Breast epithelium (tissue), 4 donors: ENCODE measurements around the gene PAK5. TPM values are rescaled to one million over a fixed set of nuclear protein-coding genes. Genes with fewer than 3 reads are reported as not detected.

ENCODE experiments used
- DNase-seq, 2 donors: peaks; one replicate each; pipeline ENCODE4 v3.0.0-alpha.2; 2019; ENCODE audit warnings: low spot score in 2 of 2
- H3K27ac ChIP-seq, 2 donors: fragments of 200-600 bp; sonication (generic) in 1 of 2; one replicate each; pipeline ENCODE4 v1.5.1; 2016 to 2019; ENCODE audit warnings: mild to moderate bottlenecking in 1 of 2
- H3K27me3 ChIP-seq, 2 donors: fragments of 200-600 bp; sonication (generic) in 1 of 2; one replicate each; pipeline versions ENCODE4 v1.5.1 to v1.6.0; 2017 to 2019; ENCODE audit warnings: control low read depth in 1 of 2, mild to moderate bottlenecking in 1 of 2
- H3K36me3 ChIP-seq: fragments of 200-600 bp; one replicate; pipeline ENCODE4 v1.5.1; 2019
- H3K4me1 ChIP-seq, 2 donors: fragments of 200-600 bp; sonication (generic); one replicate each; pipeline ENCODE4 v1.5.1; 2016 to 2019; ENCODE audit warnings: control low read depth in 1 of 2
- H3K4me3 ChIP-seq, 3 donors: fragments of 200-600 bp; sonication (generic); 1 replicate in 2 of 3; 2 replicates in 1 of 3; pipeline ENCODE4 v1.5.1; 2016 to 2019; ENCODE audit warnings: mild to moderate bottlenecking in 3 of 3, moderate library complexity in 2 of 3
- H3K9me3 ChIP-seq, 2 donors: fragments of 200-600 bp; sonication (generic) in 1 of 2; one replicate each; pipeline ENCODE4 v1.5.1; 2016 to 2019; ENCODE audit warnings: control low read depth in 1 of 2
- CTCF ChIP-seq, 3 donors: fragments of 450-650 bp; IDR thresholded peaks; one replicate each; pipeline ENCODE4 v1.5.1; 2016 to 2017; ENCODE audit warnings: antibody characterized with exemption in 3 of 3, mild to moderate bottlenecking in 3 of 3, moderate library complexity in 3 of 3
- POLR2A ChIP-seq: fragments of 450-650 bp; IDR thresholded peaks from one replicate; pipeline ENCODE4 v1.6.1; 2016; ENCODE audit warnings: antibody characterized with exemption, mild to moderate bottlenecking, moderate library complexity
- POLR2AphosphoS5 ChIP-seq, 3 donors: sonication (generic); formaldehyde crosslinking; IDR thresholded peaks; one replicate each; pipeline ENCODE4 v1.6.1; 2017; ENCODE audit warnings: antibody characterized with exemption in 3 of 3
- intact Hi-C: fragments of 100-400 bp; cut with DNase I; formaldehyde crosslinking; loops from one replicate; pipeline ENCODE4 v1.15.1; 2023; ENCODE audit warnings: low total_unique reads
- total RNA-seq, 3 donors: library from RNA; depleted of rRNA; stranded (reverse); fragments of >200 nt; gene quantifications; one replicate each; pipeline ENCODE4 v1.1.0, GENCODE V29; 2016

The PAK5 gene
- total RNA-seq, 3 donors from 2014 or later, result 0.66 to 1.3 TPM; not detected in 1

GRCh38 chr20:9686455-9686854 is 152.4 kb downstream of the PAK5 start:
- H3K4me3 ChIP-seq, result no peak overlapping the region
- intact Hi-C loops, result no loop called here
- TF ChIP-seq POLR2AphosphoS5 (IDR thresholded peaks at IDR 0.05), result no peak
- TF ChIP-seq CTCF (IDR thresholded peaks at IDR 0.05), result no peak
- TF ChIP-seq POLR2A, result no peak
- no peaks in the 10 kb centered on the region for H3K27me3 ChIP-seq
- DNase-seq, result no peak
- H3K27ac ChIP-seq, result no peak overlapping the region
- no peaks in the 10 kb centered on the region for H3K9me3 ChIP-seq
- no peaks in the 10 kb centered on the region for H3K4me1 ChIP-seq
- no peaks in the 10 kb centered on the region for H3K36me3 ChIP-seq

- no peaks in the 10 kb centered on the region for H3K9me3 ChIP-seq
- DNase-seq, result no peak
- no peak overlapping the region for H3K27ac ChIP-seq
- no peaks in the 10 kb centered on the region for H3K27me3 ChIP-seq
- no peak for TF ChIP-seq CTCF (IDR thresholded peaks at IDR 0.05)
- TF ChIP-seq POLR2A, result no peak
- TF ChIP-seq POLR2AphosphoS5 (IDR thresholded peaks at IDR 0.05), result no peak
- intact Hi-C loops, result no loop called here
- no peak overlapping the region for H3K4me3 ChIP-seq
- no peaks in the 10 kb centered on the region for H3K36me3 ChIP-seq
- no peaks in the 10 kb centered on the region for H3K4me1 ChIP-seq
Observed at GRCh38 chr20:9686001-9686400, 152.9 kb downstream of the PAK5 start.

- intact Hi-C loops, result no loop called here
- no peak for DNase-seq
- no peaks in the 10 kb centered on the region for H3K9me3 ChIP-seq
- H3K4me1 ChIP-seq, result no peaks in the 10 kb centered on the region
- H3K4me3 ChIP-seq, result no peak overlapping the region
- H3K36me3 ChIP-seq, result no peaks in the 10 kb centered on the region
- no peaks in the 10 kb centered on the region for H3K27me3 ChIP-seq
- TF ChIP-seq CTCF (IDR thresholded peaks at IDR 0.05) (no peak), POLR2A (no peak), POLR2AphosphoS5 (IDR thresholded peaks at IDR 0.05) (no peak)
- H3K27ac ChIP-seq, result no peak overlapping the region
Observed at GRCh38 chr20:9685011-9685410, 153.9 kb downstream of the PAK5 start.

- H3K4me3 ChIP-seq, result no peak overlapping the region
- H3K9me3 ChIP-seq, result no peaks in the 10 kb centered on the region
- intact Hi-C loops, result no loop called here
- H3K36me3 ChIP-seq, result no peaks in the 10 kb centered on the region
- H3K27ac ChIP-seq, result no peak overlapping the region
- H3K4me1 ChIP-seq, result no peaks in the 10 kb centered on the region
- no peak for DNase-seq
- TF ChIP-seq CTCF (IDR thresholded peaks at IDR 0.05) (no peak), POLR2A (no peak), POLR2AphosphoS5 (IDR thresholded peaks at IDR 0.05) (no peak)
- H3K27me3 ChIP-seq, result no peaks in the 10 kb centered on the region
Observed at GRCh38 chr20:9677100-9677623, 161.7 kb downstream of the PAK5 start.

- TF ChIP-seq CTCF (IDR thresholded peaks at IDR 0.05), result no peak
- TF ChIP-seq POLR2AphosphoS5 (IDR thresholded peaks at IDR 0.05), result no peak
- no peak for TF ChIP-seq POLR2A
- intact Hi-C loops, result no loop called here
- no peaks in the 10 kb centered on the region for H3K9me3 ChIP-seq
- no peak overlapping the region for H3K4me3 ChIP-seq
- no peaks in the 10 kb centered on the region for H3K4me1 ChIP-seq
- H3K27ac ChIP-seq, result no peak overlapping the region
- DNase-seq, result no peak
- no peaks in the 10 kb centered on the region for H3K36me3 ChIP-seq
- no peaks in the 10 kb centered on the region for H3K27me3 ChIP-seq
Observed at GRCh38 chr20:9672981-9673380, 165.9 kb downstream of the PAK5 start.
